NB4 (cell line): ENCODE measurements around the gene BNC2.

Experiments used
- CTCF ChIP-seq: IDR thresholded peaks from one replicate; pipeline ENCODE4 v1.5.1; 2012; ENCODE audit warnings: low read depth, low read length
- POLR2A ChIP-seq: IDR thresholded peaks from 2 replicates; pipeline ENCODE4 v1.6.1; 2011; ENCODE audit warnings: mild to moderate bottlenecking; ENCODE audit not compliant: insufficient read length; ENCODE audit errors: extremely low read depth

GRCh38 chr9:16637911-16638310, 232.6 kb downstream of the BNC2 start:
- no peak for TF ChIP-seq CTCF
- TF ChIP-seq POLR2A = no peak
